OCI-LY7 (cell line): Measurements from ENCODE around the gene EXOSC1. TPM values are rescaled to one million over a fixed set of nuclear protein-coding genes. Genes with fewer than 3 reads are reported as not detected.

Experiments used
- BruUV-seq: library from RNA; stranded (reverse); fragments of 400-500 nt; replicated peaks from 2 replicates; lab custom pipeline; 2021; lab: Mats Ljungman, UMichigan
- CTCF ChIA-PET: fragments of 300-600 bp; sonication (Branson Sonifier 250); formaldehyde crosslinking; loops from one replicate; lab custom pipeline; 2022; ENCODE audit warnings: antibody characterized with exemption; ENCODE audit not compliant: unreplicated experiment; lab: Charles Lee
- POLR2A ChIA-PET: fragments of 300-600 bp; sonication (Branson Sonifier 250); formaldehyde crosslinking; loops from one replicate; lab custom pipeline; 2022; ENCODE audit warnings: antibody characterized with exemption; lab: Charles Lee
- DNase-seq: peaks from one replicate; pipeline ENCODE4 v3.0.0-alpha.2; 2015; ENCODE audit warnings: low spot score
- H2AFZ ChIP-seq: fragments of 200-600 bp; sonication (generic), shearing (Covaris generic); 2 replicates; pipeline ENCODE4 v1.6.1; 2014; ENCODE audit warnings: mild to moderate bottlenecking, antibody characterized with exemption, low read length, moderate library complexity
- H3K27ac ChIP-seq: fragments of 200-600 bp; sonication (generic); 2 replicates; pipeline ENCODE4 v1.5.1; 2014; ENCODE audit warnings: mixed run types, low read depth, mild to moderate bottlenecking, moderate library complexity, low read length, inconsistent platforms; ENCODE audit not compliant: poor library complexity, severe bottlenecking
- H3K36me3 ChIP-seq: fragments of 200-600 bp; sonication (generic); 2 replicates; pipeline ENCODE4 v1.6.1; 2014; ENCODE audit warnings: mild to moderate bottlenecking, antibody characterized with exemption, low read length, moderate library complexity, mixed read lengths; ENCODE audit not compliant: insufficient read depth
- H3K4me1 ChIP-seq: fragments of 200-600 bp; sonication (generic); 2 replicates; pipeline ENCODE4 v1.5.1; 2014; ENCODE audit warnings: mild to moderate bottlenecking, low read length; ENCODE audit not compliant: insufficient read depth, poor library complexity, severe bottlenecking
- H3K4me2 ChIP-seq: fragments of 200-600 bp; sonication (generic); 2 replicates; pipeline ENCODE4 v1.6.1; 2014; ENCODE audit warnings: mild to moderate bottlenecking, low read length
- H3K4me3 ChIP-seq: fragments of 200-600 bp; sonication (generic); 2 replicates; pipeline ENCODE4 v1.5.1; 2014; ENCODE audit warnings: mild to moderate bottlenecking, low read depth, low read length; ENCODE audit not compliant: poor library complexity, severe bottlenecking
- H3K79me2 ChIP-seq: fragments of 200-600 bp; sonication (generic); 2 replicates; pipeline ENCODE4 v1.6.1; 2016; ENCODE audit warnings: low read depth, mild to moderate bottlenecking, low read length, moderate library complexity, mixed read lengths; ENCODE audit not compliant: insufficient read depth
- H3K9me2 ChIP-seq: fragments of 200-600 bp; sonication (generic); 2 replicates; pipeline ENCODE4 v1.6.1; 2016; ENCODE audit warnings: mild to moderate bottlenecking, low read length, mixed read lengths; ENCODE audit not compliant: insufficient read depth
- H3K9me3 ChIP-seq: fragments of 200-600 bp; sonication (generic); 2 replicates; pipeline ENCODE4 v1.6.1; 2014; ENCODE audit warnings: mild to moderate bottlenecking, mixed run types, low read length, mixed read lengths
- H4K20me1 ChIP-seq: fragments of 200-600 bp; sonication (generic); 2 replicates; pipeline ENCODE4 v1.6.1; 2014; ENCODE audit warnings: mild to moderate bottlenecking, antibody characterized with exemption, low read length, moderate library complexity, mixed read lengths; ENCODE audit not compliant: insufficient read depth
- EZH2phosphoT487 ChIP-seq: fragments of 200-600 bp; sonication (generic); IDR thresholded peaks from 2 replicates; pipeline ENCODE4 v1.6.1; 2018; ENCODE audit warnings: low read depth, borderline replicate concordance, mild to moderate bottlenecking, mixed run types, antibody characterized with exemption, low read length, moderate library complexity, mixed read lengths
- intact Hi-C: fragments of 100-400 bp; cut with micrococcal nuclease; formaldehyde crosslinking; loops from one replicate; pipeline ENCODE4 v1.10.0; 2022; ENCODE audit not compliant: unreplicated experiment
- total RNA-seq, 2 experiments: library from RNA; depleted of rRNA in 1 of 2; stranded (reverse); fragments of >200 nt in 1 of 2; shearing (Covaris generic) in 1 of 2; gene quantifications; 2 replicates each; pipeline ENCODE4 v1.2.3, GENCODE V29; 2014 to 2022
- TF ChIP-seq, protein P1 (sequence below): fragments of 200-600 bp; sonication (generic); conservative IDR thresholded peaks from 2 replicates; pipeline ENCODE4 v1.5.1; 2014; ENCODE audit warnings: mild to moderate bottlenecking, antibody characterized with exemption, low read length, moderate library complexity, mixed read lengths

Gene EXOSC1
- total RNA-seq, 2 experiments from 2014 or later: 56.2 to 59.6 TPM

GRCh38 chr10:97494151-97494550 lies 48.3 kb upstream of the EXOSC1 start:
- intact Hi-C loops: no loop called here
- Histone ChIP-seq H3K9me3 (no peaks in the 10 kb centered on the region), H3K9me2 (no peaks in the 10 kb centered on the region), H2AFZ (no peak overlapping the region), H3K4me3 (no peak overlapping the region), H3K79me2 (peaks cover 87% of the 10 kb centered on the region), H3K36me3 (peaks cover 44% of the 10 kb centered on the region), H3K4me1 (peaks cover 51% of the 10 kb centered on the region), H4K20me1 (peaks cover 34% of the 10 kb centered on the region; the same call in 1 of the 2 replicates), H3K27ac (no peak overlapping the region), H3K4me2 (peak overlapping the region; percentile 73; the same call in 1 of the 2 replicates)
- DNase-seq: no peak
- no TSS peak for BruUV-seq
- POLR2A ChIA-PET: interaction anchor here (0.6 kb wide), 1 partner anchor 83 kb away, joined by 4 read pairs; no protein-coding TSS in a partner anchor
- no peak for TF ChIP-seq EZH2phosphoT487
- TF ChIP-seq, protein P1, sequence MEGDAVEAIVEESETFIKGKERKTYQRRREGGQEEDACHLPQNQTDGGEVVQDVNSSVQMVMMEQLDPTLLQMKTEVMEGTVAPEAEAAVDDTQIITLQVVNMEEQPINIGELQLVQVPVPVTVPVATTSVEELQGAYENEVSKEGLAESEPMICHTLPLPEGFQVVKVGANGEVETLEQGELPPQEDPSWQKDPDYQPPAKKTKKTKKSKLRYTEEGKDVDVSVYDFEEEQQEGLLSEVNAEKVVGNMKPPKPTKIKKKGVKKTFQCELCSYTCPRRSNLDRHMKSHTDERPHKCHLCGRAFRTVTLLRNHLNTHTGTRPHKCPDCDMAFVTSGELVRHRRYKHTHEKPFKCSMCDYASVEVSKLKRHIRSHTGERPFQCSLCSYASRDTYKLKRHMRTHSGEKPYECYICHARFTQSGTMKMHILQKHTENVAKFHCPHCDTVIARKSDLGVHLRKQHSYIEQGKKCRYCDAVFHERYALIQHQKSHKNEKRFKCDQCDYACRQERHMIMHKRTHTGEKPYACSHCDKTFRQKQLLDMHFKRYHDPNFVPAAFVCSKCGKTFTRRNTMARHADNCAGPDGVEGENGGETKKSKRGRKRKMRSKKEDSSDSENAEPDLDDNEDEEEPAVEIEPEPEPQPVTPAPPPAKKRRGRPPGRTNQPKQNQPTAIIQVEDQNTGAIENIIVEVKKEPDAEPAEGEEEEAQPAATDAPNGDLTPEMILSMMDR: no peak
- CTCF ChIA-PET: interaction anchor here (0.9 kb wide), 1 partner anchor 18 kb away, joined by 4 read pairs; no protein-coding TSS in a partner anchor

GRCh38 chr10:97490592-97490991 lies 44.8 kb upstream of the EXOSC1 start:
- Histone ChIP-seq H3K79me2 (peaks cover 100% of the 10 kb centered on the region), H3K9me3 (no peaks in the 10 kb centered on the region), H2AFZ (no peak overlapping the region), H3K36me3 (peaks cover 60% of the 10 kb centered on the region), H3K4me2 (no peak overlapping the region), H3K27ac (no peak overlapping the region), H3K4me3 (no peak overlapping the region), H3K4me1 (peaks cover 34% of the 10 kb centered on the region), H4K20me1 (peaks cover 24% of the 10 kb centered on the region), H3K9me2 (no peaks in the 10 kb centered on the region)
- no peak for DNase-seq
- ChIA-PET CTCF (no interaction called here), POLR2A (no interaction called here)
- intact Hi-C loops: no loop called here
- no peak for TF ChIP-seq EZH2phosphoT487
- TF ChIP-seq, protein P1: no peak
- BruUV-seq: no TSS peak

DNA sequence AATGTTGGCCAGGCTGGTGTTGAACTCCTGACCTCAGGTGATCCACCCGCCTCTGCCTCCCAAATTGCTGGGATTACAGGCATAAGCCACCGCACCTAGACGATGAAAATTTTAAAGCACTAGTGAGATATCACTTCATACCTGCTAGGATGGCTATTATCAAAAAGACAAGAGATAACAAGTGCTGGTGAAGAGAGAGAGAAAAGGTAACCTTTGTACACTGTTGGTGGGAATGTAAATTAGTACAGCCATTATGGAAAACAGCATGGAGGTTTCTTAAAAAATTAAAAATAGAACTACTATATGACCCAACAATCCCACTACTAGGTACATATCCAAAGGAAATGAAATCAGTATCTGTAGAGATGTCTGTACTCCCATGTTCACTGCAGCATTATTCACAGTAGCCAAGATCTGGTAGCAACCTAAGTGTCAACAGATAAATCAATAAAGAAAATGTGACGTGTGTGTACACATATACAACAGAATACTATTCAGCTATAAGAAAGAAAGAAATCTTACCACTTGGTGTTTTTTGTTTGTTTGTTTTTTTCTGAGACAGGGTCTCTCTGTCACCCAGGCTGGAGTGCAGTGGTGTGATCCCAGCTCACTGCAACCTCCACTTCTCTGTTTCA lies 40.0 kb upstream of the EXOSC1 start:
- DNase-seq: no peak
- Histone ChIP-seq H3K79me2 (peaks cover 62% of the 10 kb centered on the region), H3K36me3 (peaks cover 70% of the 10 kb centered on the region), H2AFZ (no peak overlapping the region), H3K4me1 (peaks cover 6% of the 10 kb centered on the region), H3K9me3 (no peaks in the 10 kb centered on the region), H4K20me1 (peaks cover 7% of the 10 kb centered on the region), H3K9me2 (no peaks in the 10 kb centered on the region), H3K4me2 (no peak overlapping the region), H3K27ac (no peak overlapping the region), H3K4me3 (no peak overlapping the region)
- no TSS peak for BruUV-seq
- TF ChIP-seq, protein P1: no peak
- TF ChIP-seq EZH2phosphoT487: no peak
- ChIA-PET POLR2A (no interaction called here), CTCF (interaction anchor here (0.7 kb wide), 1 partner anchor 85 kb away, joined by 3 read pairs; no protein-coding TSS in a partner anchor)
- intact Hi-C loops: no loop called here
